ENCODE measurements around the gene GPRIN3.

The GPRIN3 gene

GRCh38 chr4:89307446-89308160, at the start of gene GPRIN3:
TSS of gene GPRIN3 (minus strand) at chr4:89307800. CDS start at chr4:89250110, 57,690 bp downstream.
- DNase-seq (ENCODE audit: low read depth): peak; percentile 67
- peaks cover 30% of the 10 kb centered on the region for H3K4me1 ChIP-seq (ENCODE audit: control insufficient read depth, insufficient read depth, low read length)
- no peak within 1 kb of the TSS for H3K9ac ChIP-seq (ENCODE audit: low read length)
- H3K36me3 ChIP-seq (ENCODE audit: control insufficient read depth, insufficient read depth, low read length, severe bottlenecking): no peaks in the 10 kb centered on the region
- peaks cover 5% of the 10 kb centered on the region for H3K27me3 ChIP-seq (replicated peaks; ENCODE audit: control insufficient read depth, insufficient read depth, low read length)
- H3K4me3 ChIP-seq (ENCODE audit: low read length): peak within 1 kb of the TSS; percentile 78
- H3K9me3 ChIP-seq (ENCODE audit: control insufficient read depth, low read length): no peaks in the 10 kb centered on the region

- DNase-seq (ENCODE audit: low read depth): no peak
- no peak overlapping the region for H3K4me3 ChIP-seq (ENCODE audit: low read length)
- H3K9me3 ChIP-seq (ENCODE audit: control insufficient read depth, low read length): no peaks in the 10 kb centered on the region
- no peak overlapping the region for H3K9ac ChIP-seq (ENCODE audit: low read length)
- no peaks in the 10 kb centered on the region for H3K27me3 ChIP-seq (replicated peaks; ENCODE audit: control insufficient read depth, insufficient read depth, low read length)
- H3K36me3 ChIP-seq (ENCODE audit: control insufficient read depth, insufficient read depth, low read length, severe bottlenecking): no peaks in the 10 kb centered on the region
- H3K4me1 ChIP-seq (ENCODE audit: control insufficient read depth, insufficient read depth, low read length): no peaks in the 10 kb centered on the region
Observed at GRCh38 chr4:89357340-89357739, 49.7 kb upstream of the GPRIN3 start.

GRCh38 chr4:89356086-89356485, 48.5 kb upstream of the GPRIN3 start:
- Histone ChIP-seq H3K27me3 (replicated peaks; ENCODE audit: control insufficient read depth, insufficient read depth, low read length) (no peaks in the 10 kb centered on the region), H3K36me3 (ENCODE audit: control insufficient read depth, insufficient read depth, low read length, severe bottlenecking) (no peaks in the 10 kb centered on the region), H3K4me1 (ENCODE audit: control insufficient read depth, insufficient read depth, low read length) (no peaks in the 10 kb centered on the region), H3K9me3 (ENCODE audit: control insufficient read depth, low read length) (no peaks in the 10 kb centered on the region), H3K4me3 (ENCODE audit: low read length) (no peak overlapping the region), H3K9ac (ENCODE audit: low read length) (no peak overlapping the region)
- peak; percentile 22 for DNase-seq (ENCODE audit: low read depth)

- Histone ChIP-seq H3K9ac (ENCODE audit: low read length) (no peak overlapping the region), H3K27me3 (replicated peaks; ENCODE audit: control insufficient read depth, insufficient read depth, low read length) (no peaks in the 10 kb centered on the region), H3K36me3 (ENCODE audit: control insufficient read depth, insufficient read depth, low read length, severe bottlenecking) (no peaks in the 10 kb centered on the region), H3K4me1 (ENCODE audit: control insufficient read depth, insufficient read depth, low read length) (no peaks in the 10 kb centered on the region), H3K4me3 (ENCODE audit: low read length) (no peak overlapping the region), H3K9me3 (ENCODE audit: control insufficient read depth, low read length) (peaks cover 2% of the 10 kb centered on the region)
- no peak for DNase-seq (ENCODE audit: low read depth)
Observed at GRCh38 chr4:89353514-89353913, 45.9 kb upstream of the GPRIN3 start.

GRCh38 chr4:89352541-89352940, 44.9 kb upstream of the GPRIN3 start:
- H3K4me3 ChIP-seq (ENCODE audit: low read length): no peak overlapping the region
- peaks cover 8% of the 10 kb centered on the region for H3K9me3 ChIP-seq (ENCODE audit: control insufficient read depth, low read length)
- DNase-seq (ENCODE audit: low read depth): no peak
- no peaks in the 10 kb centered on the region for H3K27me3 ChIP-seq (replicated peaks; ENCODE audit: control insufficient read depth, insufficient read depth, low read length)
- no peaks in the 10 kb centered on the region for H3K4me1 ChIP-seq (ENCODE audit: control insufficient read depth, insufficient read depth, low read length)
- H3K36me3 ChIP-seq (ENCODE audit: control insufficient read depth, insufficient read depth, low read length, severe bottlenecking): no peaks in the 10 kb centered on the region
- H3K9ac ChIP-seq (ENCODE audit: low read length): no peak overlapping the region

GRCh38 chr4:89351201-89351600, 43.6 kb upstream of the GPRIN3 start:
- no peaks in the 10 kb centered on the region for H3K36me3 ChIP-seq (ENCODE audit: control insufficient read depth, insufficient read depth, low read length, severe bottlenecking)
- no peak for DNase-seq (ENCODE audit: low read depth)
- H3K4me3 ChIP-seq (ENCODE audit: low read length): no peak overlapping the region
- peaks cover 15% of the 10 kb centered on the region for H3K9me3 ChIP-seq (ENCODE audit: control insufficient read depth, low read length)
- no peaks in the 10 kb centered on the region for H3K27me3 ChIP-seq (replicated peaks; ENCODE audit: control insufficient read depth, insufficient read depth, low read length)
- no peak overlapping the region for H3K9ac ChIP-seq (ENCODE audit: low read length)
- H3K4me1 ChIP-seq (ENCODE audit: control insufficient read depth, insufficient read depth, low read length): no peaks in the 10 kb centered on the region

GRCh38 chr4:89347363-89348025, 39.9 kb upstream of the GPRIN3 start:
- H3K9ac ChIP-seq (ENCODE audit: low read length): no peak overlapping the region
- H3K9me3 ChIP-seq (ENCODE audit: control insufficient read depth, low read length): peaks cover 15% of the 10 kb centered on the region
- no peak for DNase-seq (ENCODE audit: low read depth)
- no peaks in the 10 kb centered on the region for H3K4me1 ChIP-seq (ENCODE audit: control insufficient read depth, insufficient read depth, low read length)
- no peaks in the 10 kb centered on the region for H3K36me3 ChIP-seq (ENCODE audit: control insufficient read depth, insufficient read depth, low read length, severe bottlenecking)
- no peaks in the 10 kb centered on the region for H3K27me3 ChIP-seq (replicated peaks; ENCODE audit: control insufficient read depth, insufficient read depth, low read length)
- no peak overlapping the region for H3K4me3 ChIP-seq (ENCODE audit: low read length)

- peaks cover 13% of the 10 kb centered on the region for H3K9me3 ChIP-seq (ENCODE audit: control insufficient read depth, low read length)
- H3K36me3 ChIP-seq (ENCODE audit: control insufficient read depth, insufficient read depth, low read length, severe bottlenecking): no peaks in the 10 kb centered on the region
- no peak overlapping the region for H3K4me3 ChIP-seq (ENCODE audit: low read length)
- H3K9ac ChIP-seq (ENCODE audit: low read length): no peak overlapping the region
- H3K27me3 ChIP-seq (replicated peaks; ENCODE audit: control insufficient read depth, insufficient read depth, low read length): no peaks in the 10 kb centered on the region
- peak; percentile 7 for DNase-seq (ENCODE audit: low read depth)
- H3K4me1 ChIP-seq (ENCODE audit: control insufficient read depth, insufficient read depth, low read length): no peaks in the 10 kb centered on the region
Observed at GRCh38 chr4:89344571-89344970, 37.0 kb upstream of the GPRIN3 start.

- Histone ChIP-seq H3K4me3 (ENCODE audit: low read length) (no peak overlapping the region), H3K4me1 (ENCODE audit: control insufficient read depth, insufficient read depth, low read length) (no peaks in the 10 kb centered on the region), H3K9ac (ENCODE audit: low read length) (no peak overlapping the region), H3K36me3 (ENCODE audit: control insufficient read depth, insufficient read depth, low read length, severe bottlenecking) (no peaks in the 10 kb centered on the region), H3K27me3 (replicated peaks; ENCODE audit: control insufficient read depth, insufficient read depth, low read length) (no peaks in the 10 kb centered on the region), H3K9me3 (ENCODE audit: control insufficient read depth, low read length) (no peaks in the 10 kb centered on the region)
- DNase-seq (ENCODE audit: low read depth): peak; percentile 23
Observed at GRCh38 chr4:89338206-89338605, 30.6 kb upstream of the GPRIN3 start.

- no peak overlapping the region for H3K4me3 ChIP-seq (ENCODE audit: low read length)
- H3K36me3 ChIP-seq (ENCODE audit: control insufficient read depth, insufficient read depth, low read length, severe bottlenecking): no peaks in the 10 kb centered on the region
- H3K9ac ChIP-seq (ENCODE audit: low read length): no peak overlapping the region
- no peak for DNase-seq (ENCODE audit: low read depth)
- H3K4me1 ChIP-seq (ENCODE audit: control insufficient read depth, insufficient read depth, low read length): no peaks in the 10 kb centered on the region
- H3K9me3 ChIP-seq (ENCODE audit: control insufficient read depth, low read length): no peaks in the 10 kb centered on the region
- no peaks in the 10 kb centered on the region for H3K27me3 ChIP-seq (replicated peaks; ENCODE audit: control insufficient read depth, insufficient read depth, low read length)
Observed at GRCh38 chr4:89337681-89338080, 30.1 kb upstream of the GPRIN3 start.

GRCh38 chr4:89336818-89337420, 29.3 kb upstream of the GPRIN3 start:
- no peak for DNase-seq (ENCODE audit: low read depth)
- no peaks in the 10 kb centered on the region for H3K9me3 ChIP-seq (ENCODE audit: control insufficient read depth, low read length)
- no peak overlapping the region for H3K4me3 ChIP-seq (ENCODE audit: low read length)
- no peaks in the 10 kb centered on the region for H3K36me3 ChIP-seq (ENCODE audit: control insufficient read depth, insufficient read depth, low read length, severe bottlenecking)
- no peaks in the 10 kb centered on the region for H3K27me3 ChIP-seq (replicated peaks; ENCODE audit: control insufficient read depth, insufficient read depth, low read length)
- no peak overlapping the region for H3K9ac ChIP-seq (ENCODE audit: low read length)
- H3K4me1 ChIP-seq (ENCODE audit: control insufficient read depth, insufficient read depth, low read length): no peaks in the 10 kb centered on the region

Data from adipocyte (in vitro differentiated cells).